ENCODE results near the gene PEX14.

Gene PEX14

GRCh38 chr1:10616696-10617095 lies 141.9 kb downstream of the PEX14 start:
- in situ Hi-C loops (cut with HindIII; ENCODE audit: low sequenced_read_pairs): no loop called here
- DNase-seq (ENCODE audit: low read depth, low spot score): no peak
- no peak overlapping the region for H3K4me3 ChIP-seq (ENCODE audit: low read depth, low read length)
- TF ChIP-seq CTCF (IDR thresholded peaks at IDR 0.05; ENCODE audit: low read depth, low read length): no peak

- DNase-seq (ENCODE audit: low read depth, low spot score): no peak
- H3K4me3 ChIP-seq (ENCODE audit: low read depth, low read length): no peak overlapping the region
- in situ Hi-C loops (cut with HindIII; ENCODE audit: low sequenced_read_pairs): no loop called here
- no peak for TF ChIP-seq CTCF (IDR thresholded peaks at IDR 0.05; ENCODE audit: low read depth, low read length)
Measured at GRCh38 chr1:10617318-10617717, 142.6 kb downstream of the PEX14 start.

DNA sequence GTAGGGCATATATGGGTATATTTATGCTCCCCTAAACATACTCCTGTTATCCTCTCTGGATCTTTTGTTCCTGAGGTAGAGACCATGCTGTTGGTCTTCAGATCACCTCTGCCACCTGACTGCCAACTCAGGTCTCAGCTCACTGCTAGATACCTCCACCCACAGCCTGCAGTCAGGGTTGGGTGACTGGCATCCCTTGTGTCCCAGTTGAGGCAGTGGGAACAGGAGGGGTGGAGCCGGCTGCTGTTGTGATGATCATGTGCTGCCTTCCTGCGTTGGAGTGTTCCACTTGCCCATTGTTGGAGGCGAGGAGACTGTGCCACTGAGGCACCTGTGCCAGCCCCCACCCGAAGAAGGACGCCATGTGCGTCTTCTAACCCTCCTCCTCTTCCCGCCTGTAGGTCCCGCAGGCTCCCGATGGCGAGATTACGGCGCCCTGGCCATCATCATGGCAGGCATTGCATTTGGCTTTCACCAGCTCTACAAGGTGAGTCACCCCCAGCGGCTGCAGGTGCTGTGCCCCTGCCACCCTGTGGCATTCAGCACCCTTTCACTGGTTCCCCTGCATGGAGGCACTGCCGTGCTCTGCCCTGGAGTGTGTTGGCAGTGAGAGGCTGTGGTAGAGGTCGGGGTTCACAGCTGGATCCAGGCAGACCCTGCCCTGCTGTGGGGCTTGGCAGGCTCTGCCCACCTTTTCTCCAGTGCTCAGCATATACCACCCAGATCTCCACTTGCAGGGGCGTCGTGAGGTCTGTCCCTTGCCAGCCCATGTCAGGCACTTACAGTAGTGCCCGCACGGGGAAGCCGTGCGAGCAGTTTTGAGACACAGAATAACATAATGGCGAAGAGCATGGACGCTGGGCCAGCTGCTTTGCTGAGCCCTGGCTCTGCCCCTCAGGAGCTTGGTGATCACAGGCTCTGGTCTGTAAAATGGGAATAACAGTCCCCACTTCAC lies 143.5 kb downstream of the PEX14 start:
- H3K4me3 ChIP-seq (ENCODE audit: low read depth, low read length): no peak overlapping the region
- in situ Hi-C loops (cut with HindIII; ENCODE audit: low sequenced_read_pairs): no loop called here
- no peak for TF ChIP-seq CTCF (IDR thresholded peaks at IDR 0.05; ENCODE audit: low read depth, low read length)
- no peak for DNase-seq (ENCODE audit: low read depth, low spot score)

- in situ Hi-C loops (cut with HindIII; ENCODE audit: low sequenced_read_pairs): no loop called here
- no peak for DNase-seq (ENCODE audit: low read depth, low spot score)
- no peak overlapping the region for H3K4me3 ChIP-seq (ENCODE audit: low read depth, low read length)
- TF ChIP-seq CTCF (IDR thresholded peaks at IDR 0.05; ENCODE audit: low read depth, low read length): no peak
Measured at GRCh38 chr1:10620776-10621175, 146.0 kb downstream of the PEX14 start.

GRCh38 chr1:10621906-10622305 lies 147.2 kb downstream of the PEX14 start:
- TF ChIP-seq CTCF (IDR thresholded peaks at IDR 0.05; ENCODE audit: low read depth, low read length): no peak
- in situ Hi-C loops (cut with HindIII; ENCODE audit: low sequenced_read_pairs): no loop called here
- no peak overlapping the region for H3K4me3 ChIP-seq (ENCODE audit: low read depth, low read length)
- no peak for DNase-seq (ENCODE audit: low read depth, low spot score)

- in situ Hi-C loops (cut with HindIII; ENCODE audit: low sequenced_read_pairs): no loop called here
Measured at GRCh38 chr1:10622910-10623685, 148.3 kb downstream of the PEX14 start.

More at GRCh38 chr1:10622910-10623685, 148.3 kb downstream of the PEX14 start:
- TF ChIP-seq CTCF (IDR thresholded peaks at IDR 0.05; ENCODE audit: low read depth, low read length): no peak
- no peak overlapping the region for H3K4me3 ChIP-seq (ENCODE audit: low read depth, low read length)
- no peak for DNase-seq (ENCODE audit: low read depth, low spot score)

Measured in astrocyte of the spinal cord (primary cell).